GM12801 (cell line): ENCODE results near the gene PRR5L.

Experiments
- CTCF ChIP-seq: IDR thresholded peaks from one replicate; pipeline ENCODE4 v1.5.1; 2011; ENCODE audit warnings: control low read depth; ENCODE audit not compliant: insufficient read length; ENCODE audit errors: extremely low read depth

The PRR5L gene

DNA sequence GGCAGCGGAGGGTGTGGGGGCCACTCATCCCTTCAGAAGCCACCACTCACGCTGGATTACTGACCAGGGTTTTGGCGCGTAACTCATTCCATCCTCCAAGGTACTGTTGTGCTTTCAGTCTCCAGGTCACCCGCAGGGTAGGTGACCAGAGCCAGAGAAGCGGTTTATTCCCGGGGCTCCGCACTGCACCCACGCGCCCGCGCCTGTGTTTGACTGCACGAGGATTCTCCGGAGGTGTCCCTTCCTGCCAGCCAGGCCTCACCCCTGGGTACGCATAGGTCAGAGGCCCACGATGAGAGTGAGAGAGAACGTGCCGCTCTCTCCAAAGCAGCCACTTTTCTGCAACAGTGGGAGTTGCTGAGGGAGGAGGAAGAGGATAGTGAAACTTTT, 158.5 kb downstream of the PRR5L start:
- no peak for TF ChIP-seq CTCF

- no peak for TF ChIP-seq CTCF
Measured at GRCh38 chr11:36454941-36455631, 159.0 kb downstream of the PRR5L start.

GRCh38 chr11:36455658-36456111, 159.6 kb downstream of the PRR5L start:
- TF ChIP-seq CTCF: no peak

GRCh38 chr11:36456156-36456555, 160.1 kb downstream of the PRR5L start:
- TF ChIP-seq CTCF: no peak

DNA sequence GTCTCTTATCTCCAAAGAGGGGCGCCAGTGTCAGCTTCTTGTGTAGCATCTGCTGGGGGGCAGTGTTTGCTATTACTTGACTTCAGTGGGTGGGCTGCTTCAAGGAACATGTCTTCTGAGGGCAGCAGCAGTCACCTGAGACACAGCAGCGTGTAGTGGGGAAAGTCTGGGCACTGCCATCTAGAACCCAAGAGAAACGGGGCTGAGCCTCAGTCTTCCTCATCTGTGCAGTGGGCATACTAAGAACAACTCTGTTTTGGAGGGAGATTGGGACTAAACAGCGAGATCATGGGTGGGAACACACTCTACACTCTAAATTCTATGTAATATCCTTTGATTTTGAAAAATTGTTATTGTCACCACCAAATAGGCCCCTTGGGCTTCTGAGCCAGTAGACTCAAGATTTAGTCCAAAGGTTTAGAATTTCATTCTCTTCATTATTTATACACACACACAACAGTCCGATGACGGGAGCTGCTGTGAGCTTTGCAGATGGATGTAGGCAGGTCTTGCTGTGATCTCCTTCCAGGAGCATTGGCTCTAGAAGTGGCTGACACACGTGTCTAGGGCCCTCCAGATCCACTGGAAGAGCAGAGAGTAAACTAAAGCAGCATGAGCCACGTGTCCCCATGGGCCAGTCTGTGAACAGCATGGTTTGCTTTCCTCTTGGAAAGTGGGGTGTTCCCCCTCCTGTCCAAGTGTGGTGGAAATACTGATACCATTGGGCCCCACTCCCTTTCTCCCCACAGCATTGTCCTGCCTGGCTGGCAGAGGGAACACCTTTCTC, 162.2 kb downstream of the PRR5L start:
- no peak for TF ChIP-seq CTCF

GRCh38 chr11:36459046-36459445, 163.0 kb downstream of the PRR5L start:
- TF ChIP-seq CTCF: no peak

DNA sequence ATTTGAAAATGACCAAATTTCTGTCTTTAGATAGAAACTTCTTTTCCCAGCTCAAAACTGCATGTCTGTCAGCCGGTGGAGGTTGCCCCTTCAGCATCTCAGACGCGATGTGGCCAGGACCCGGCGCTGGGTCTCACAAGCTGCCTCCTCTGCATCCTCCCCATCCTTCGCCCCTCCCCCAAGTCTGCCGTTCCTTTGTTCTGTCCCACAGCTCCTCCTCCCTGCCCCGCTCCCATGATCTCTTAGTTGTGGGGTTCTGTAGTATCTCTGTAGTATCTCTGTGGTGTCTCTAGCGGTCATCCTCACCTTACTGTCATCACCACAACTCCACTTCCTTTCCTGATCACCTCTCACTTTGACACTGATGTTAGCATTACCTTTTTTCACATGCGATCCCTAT, 164.1 kb downstream of the PRR5L start:
- TF ChIP-seq CTCF: no peak
